ENCODE data around the gene FGF13. TPM values are rescaled to one million over a fixed set of nuclear protein-coding genes. Genes with fewer than 3 reads are reported as not detected.
A peak's percentile ranks its signal among the peaks of the same experiment; 100 is the strongest.

Gene FGF13
- 10 to 100 TPM; 14.2 to 29.8 (median 26.4) TPM for polyA plus RNA-seq (ENCODE audit: insufficient read length in 4 of 4)

DNA sequence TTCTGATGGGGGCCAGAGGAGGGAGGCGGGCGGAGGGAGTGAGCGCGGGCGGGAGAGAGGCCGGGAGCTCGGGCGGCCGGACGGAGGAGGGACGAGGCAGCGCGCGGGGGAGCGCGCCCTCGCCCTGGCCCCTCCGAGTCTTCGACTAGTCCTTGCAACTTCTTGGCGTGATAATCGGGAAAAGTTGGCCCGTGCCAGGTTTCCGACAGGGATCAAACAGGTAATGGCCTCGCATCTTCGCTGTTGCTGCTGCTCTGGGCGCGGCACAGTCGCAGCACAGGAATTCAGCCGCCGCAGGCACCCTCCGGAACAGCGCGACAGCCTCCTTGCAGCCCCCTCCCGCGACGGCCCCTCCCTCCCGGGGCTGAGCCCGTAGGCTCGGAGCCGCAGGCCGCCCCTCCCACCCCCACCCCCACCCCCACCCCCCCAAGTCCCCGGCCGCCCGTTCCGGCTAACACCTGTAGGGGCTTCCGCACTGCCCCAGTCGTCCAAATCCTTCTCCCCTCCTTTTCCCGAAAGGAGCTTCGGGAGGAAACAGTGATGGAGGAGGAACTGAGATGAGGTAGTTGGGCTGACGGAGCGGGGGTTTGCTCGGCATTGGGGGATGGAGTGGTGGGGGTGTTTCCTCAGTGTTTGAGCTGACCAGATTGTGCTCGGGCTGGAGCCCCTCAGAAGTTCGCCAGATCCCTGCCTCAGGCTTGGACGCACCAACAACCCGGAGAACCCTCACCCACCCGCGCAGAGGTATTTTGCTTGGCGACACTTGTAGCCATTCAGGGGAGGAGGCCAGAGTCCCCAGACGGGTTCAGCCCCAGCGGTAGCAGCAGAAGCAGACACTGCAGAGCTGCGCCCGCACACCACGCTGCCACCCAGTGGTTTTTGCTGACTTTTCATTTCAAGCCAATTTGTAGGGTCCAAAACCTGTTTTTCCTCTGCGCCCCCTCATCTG, at the start of gene FGF13:
TSS of gene FGF13 (minus strand) at position 319 of the 949 bp plus-strand sequence. CDS start 714 bp downstream, outside the sequence.
- DNase-seq (ENCODE audit: low read depth in 4 of 4, low spot score in 3 of 4), result no peak

DNA sequence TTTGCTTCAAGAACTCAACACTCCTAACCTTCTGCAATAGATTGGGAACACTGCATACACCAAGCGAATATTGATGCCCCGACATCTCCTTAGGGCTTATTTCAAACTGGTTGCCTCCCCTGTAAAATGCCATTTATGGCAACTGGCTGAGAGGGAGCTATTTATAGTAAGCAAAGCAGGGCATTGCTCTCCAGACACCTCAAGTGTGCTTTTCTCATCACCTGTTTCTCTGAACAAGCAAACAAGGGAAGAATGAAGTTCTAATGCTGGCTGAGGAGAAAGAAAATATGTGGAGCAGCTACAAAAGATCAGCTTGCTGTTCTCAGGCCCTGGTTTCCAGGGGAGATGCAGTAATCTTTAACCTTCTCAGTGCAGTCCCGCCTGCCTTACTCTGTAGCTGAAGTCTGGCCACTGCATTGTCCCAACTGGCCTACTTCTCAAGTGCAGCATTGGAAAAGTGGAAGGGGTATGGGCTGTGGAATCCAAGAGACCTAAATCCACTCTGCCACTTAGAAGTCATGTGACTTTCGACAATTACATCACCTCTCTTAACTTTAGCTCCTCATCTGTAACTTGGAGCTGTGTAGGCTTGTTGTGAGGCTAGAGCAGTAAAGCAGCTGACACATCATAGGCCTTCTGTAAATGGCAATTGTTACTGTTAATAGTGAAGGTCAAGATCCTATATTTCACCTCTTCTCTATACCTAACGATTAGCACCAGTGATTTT, 47.9 kb upstream of the FGF13 start:
- no peak for DNase-seq (ENCODE audit: low read depth in 4 of 4, low spot score in 3 of 4)

DNA sequence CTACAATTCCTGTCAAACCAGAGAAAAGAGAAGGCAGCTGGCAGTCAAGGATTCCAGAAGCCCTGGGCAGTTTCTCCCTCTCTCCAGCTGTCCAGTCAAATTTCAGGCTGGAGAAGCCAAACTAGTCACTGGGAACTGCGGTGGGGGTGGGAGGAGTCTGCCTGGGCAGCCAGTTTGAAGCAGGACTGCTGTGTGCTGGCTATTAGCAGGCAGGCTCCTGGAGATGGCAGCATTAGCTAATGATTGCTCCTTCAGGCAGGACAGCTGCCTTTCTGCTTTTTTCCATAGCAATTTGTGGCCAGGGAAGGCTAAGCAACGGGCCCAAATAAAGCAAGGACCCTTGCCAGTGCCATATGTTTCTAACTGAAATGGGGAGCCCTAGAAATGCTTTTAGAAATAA, 44.7 kb upstream of the FGF13 start:
- DNase-seq (ENCODE audit: low read depth in 4 of 4, low spot score in 3 of 4), result peak in 1 of 4 donors; percentile 17

DNA sequence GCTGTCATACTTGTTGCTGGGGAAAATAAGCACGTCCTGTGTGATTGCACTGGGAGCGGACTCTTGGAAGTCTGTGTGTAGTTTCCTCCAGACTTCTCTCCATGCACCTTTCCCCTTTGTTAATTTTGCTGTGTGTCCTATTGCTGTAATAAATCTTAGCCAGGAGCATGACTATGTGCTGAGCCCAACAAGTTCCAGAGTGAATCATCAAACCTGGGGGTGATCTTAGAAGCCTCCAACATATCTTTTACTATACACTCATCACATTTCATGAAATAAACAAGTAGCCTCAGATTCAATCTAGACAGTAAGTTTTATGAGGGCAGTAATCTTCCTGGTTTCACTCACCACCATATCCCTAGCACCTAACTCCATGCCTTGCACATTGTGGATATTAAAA, 43.3 kb upstream of the FGF13 start:
- DNase-seq (ENCODE audit: low read depth in 4 of 4, low spot score in 3 of 4), result no peak

DNA sequence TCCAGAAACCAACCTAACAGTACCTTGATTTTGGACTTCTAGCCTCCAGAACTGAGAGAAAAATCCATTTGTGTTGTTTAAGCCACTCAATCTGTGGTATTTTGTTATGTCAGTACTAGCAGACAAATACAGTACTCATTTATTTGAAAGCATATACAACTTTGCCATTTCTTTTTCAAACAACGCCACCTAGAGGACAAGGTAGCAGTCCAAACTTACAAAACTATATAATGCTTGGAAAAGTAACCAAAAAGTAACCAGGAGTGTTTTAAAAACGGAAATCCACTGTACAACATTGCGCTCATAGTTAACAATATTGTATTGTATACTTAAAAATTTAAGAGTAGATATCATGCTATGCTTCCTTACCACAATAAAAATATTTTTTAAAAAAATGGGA, 37.0 kb upstream of the FGF13 start:
- DNase-seq (ENCODE audit: low read depth in 4 of 4, low spot score in 3 of 4), result no peak

DNA sequence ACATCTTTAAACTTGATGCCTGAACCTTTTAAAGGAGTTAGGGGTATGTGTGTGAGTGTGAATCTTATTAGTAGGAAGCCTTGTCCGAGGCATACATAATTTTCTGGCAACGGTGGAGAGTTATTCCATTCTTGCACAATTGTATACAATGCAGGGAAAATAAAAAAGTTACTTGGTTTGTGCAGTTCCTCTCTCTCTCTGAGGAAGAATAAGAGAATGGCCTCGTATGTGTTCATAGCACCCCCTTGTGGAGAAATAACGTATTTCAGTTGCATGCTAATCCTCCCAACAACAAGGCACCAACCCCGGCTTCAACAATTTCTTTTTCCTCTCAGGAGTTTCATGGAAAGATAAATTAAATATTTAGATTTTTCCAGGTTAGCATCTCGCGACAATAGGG, 33.7 kb upstream of the FGF13 start:
- DNase-seq (ENCODE audit: low read depth in 4 of 4, low spot score in 3 of 4), result peak in 1 of 4 donors; percentile 19

- DNase-seq (ENCODE audit: low read depth in 4 of 4, low spot score in 3 of 4), result no peak
These were observed 30.7 kb upstream of the FGF13 start for GRCh38 chrX:138742217-138742616.

DNA sequence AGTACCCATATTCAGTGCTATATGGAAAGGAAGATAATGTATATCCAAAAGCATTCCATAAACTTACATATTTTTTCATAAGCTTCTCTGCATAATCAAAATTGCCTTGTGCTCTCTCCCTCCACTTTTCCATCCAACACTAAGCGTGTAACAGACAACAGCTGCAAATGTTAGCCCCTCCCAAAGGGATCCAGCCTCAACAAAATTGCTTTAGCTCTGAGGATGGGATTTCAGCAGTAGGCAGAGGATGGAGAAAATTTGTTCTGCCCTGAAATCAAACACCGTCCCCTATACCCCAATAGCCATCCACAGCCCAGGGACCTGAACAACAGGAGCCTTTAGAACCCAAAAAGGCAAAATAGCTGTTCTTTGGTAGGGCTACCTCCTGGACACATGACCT, 28.8 kb upstream of the FGF13 start:
- DNase-seq (ENCODE audit: low read depth in 4 of 4, low spot score in 3 of 4), result no peak

DNA sequence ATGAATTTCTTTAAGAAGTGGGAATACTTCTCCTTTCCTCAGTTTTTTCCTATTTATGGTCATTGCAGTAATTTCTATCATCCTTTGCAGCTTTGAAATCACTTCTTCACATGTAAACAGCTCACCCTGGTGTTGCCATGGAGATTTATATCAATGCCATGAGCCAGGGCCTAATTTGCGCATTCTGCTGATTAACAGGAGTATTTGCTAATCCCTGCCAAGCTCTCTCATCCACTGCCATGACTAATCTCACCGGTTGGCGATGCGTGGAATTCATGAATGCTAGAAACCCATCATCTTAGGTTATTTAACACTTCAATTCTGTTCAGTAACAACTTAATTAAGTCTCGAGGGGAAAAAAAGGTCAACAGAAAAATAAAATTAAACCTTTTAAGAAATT, 11.8 kb upstream of the FGF13 start:
- no peak for DNase-seq (ENCODE audit: low read depth in 4 of 4, low spot score in 3 of 4)

- no peak for DNase-seq (ENCODE audit: low read depth in 4 of 4, low spot score in 3 of 4)
These were observed 7.9 kb upstream of the FGF13 start for GRCh38 chrX:138719396-138719795.

DNA sequence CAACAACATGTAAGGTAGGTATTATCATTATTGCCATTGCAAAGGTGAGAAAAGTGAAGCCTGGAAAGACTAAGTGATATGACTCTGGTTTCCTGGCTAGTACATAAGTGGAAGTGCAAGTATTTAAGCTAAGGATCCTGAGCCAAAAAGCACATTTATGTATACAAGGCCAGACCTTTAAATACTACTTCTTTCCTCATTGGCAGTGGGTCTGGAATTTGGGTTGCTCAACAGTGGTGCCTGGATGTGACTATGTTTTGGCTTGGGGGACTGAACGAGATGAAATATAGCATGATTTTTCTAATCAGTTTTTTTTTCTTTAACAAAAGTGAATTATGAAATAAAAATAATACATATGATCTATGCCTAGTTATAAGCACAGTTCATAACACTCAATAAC, 7.4 kb upstream of the FGF13 start:
- DNase-seq (ENCODE audit: low read depth in 4 of 4, low spot score in 3 of 4), result no peak

GRCh38 chrX:138710866-138711341, 613 bp downstream of the FGF13 start:
- DNase-seq (ENCODE audit: low read depth in 4 of 4, low spot score in 3 of 4), result no peak

DNA sequence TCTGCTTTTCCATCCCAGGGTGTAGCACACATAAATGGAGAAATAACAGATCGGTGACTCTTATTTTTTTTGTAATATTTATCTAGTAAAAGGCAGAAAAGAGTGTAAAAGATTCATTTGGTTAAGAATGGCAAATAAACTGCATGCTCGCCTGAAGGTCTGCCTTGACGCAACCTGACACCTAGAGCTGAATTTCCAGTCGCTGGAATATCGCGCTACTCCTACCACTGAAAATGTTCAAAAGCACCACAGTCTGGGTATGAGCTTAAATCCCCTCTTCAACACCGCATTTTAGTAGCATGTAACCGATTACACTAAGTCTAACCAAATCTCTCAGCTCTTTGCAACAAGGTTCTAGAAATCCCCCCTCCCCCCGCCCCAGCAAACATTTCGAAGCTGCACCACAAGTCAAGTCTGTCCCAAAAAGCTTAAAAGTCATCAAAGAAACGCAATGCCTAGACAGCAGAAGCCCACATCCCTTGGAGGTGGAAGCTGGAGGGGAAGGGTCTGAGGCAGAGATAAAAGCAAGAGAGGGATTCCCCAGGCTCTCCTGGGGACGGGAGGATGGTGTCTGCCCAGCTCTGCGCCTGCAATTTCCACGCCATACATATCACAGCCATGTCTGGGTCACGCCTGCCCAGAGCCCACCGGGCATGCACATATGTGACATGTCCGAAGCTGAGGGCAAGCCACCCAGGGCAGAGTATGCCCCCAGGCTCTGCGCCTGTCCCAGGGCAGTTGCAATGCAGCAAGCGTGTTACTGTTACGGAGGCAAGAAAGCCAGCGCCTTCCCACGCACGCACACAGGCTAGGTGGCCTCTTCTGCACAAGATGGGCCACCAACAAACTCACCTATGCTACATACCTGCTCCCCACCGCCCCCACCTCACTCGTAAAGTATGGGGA, 1.4 kb downstream of the FGF13 start:
- DNase-seq (ENCODE audit: low read depth in 4 of 4, low spot score in 3 of 4), result no peak

DNA sequence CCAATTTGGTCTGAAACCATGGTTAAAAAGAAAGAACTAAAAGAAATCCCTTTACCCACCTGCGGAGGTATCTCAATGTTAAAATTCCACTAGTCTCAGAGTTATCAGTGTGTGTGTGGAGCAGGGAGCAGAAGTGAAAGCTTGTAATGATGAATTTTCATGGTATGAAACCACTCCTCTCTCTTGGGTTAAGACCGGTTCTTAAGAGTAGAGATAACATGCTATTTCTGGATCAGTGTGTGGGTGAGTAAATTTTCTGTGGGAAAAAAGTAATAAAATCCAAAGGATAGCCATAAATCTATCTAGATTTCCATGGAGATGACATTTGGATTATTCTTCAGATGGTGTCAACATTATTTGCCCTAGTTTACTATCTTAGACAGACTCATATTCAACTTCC, 3.2 kb downstream of the FGF13 start:
- DNase-seq (ENCODE audit: low read depth in 4 of 4, low spot score in 3 of 4), result no peak

DNA sequence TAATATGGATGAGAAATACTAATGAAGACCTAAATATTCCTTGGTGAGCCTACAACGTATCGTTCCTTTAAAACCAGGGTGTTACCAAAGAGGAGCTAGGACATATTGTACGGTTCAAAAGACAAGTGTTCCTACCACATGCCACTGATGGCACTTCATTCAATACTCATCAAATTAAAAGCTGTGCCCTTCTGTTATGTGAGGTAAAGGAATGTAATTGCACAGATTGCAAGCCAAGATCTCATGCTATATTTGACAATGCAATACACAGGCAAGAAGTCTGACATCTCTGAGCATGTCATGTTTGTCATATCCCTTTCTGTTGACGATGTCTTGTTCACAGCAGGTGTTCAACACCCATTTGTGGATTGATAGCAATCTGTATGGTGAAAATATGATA, 6.9 kb downstream of the FGF13 start:
- no peak for DNase-seq (ENCODE audit: low read depth in 4 of 4, low spot score in 3 of 4)

DNA sequence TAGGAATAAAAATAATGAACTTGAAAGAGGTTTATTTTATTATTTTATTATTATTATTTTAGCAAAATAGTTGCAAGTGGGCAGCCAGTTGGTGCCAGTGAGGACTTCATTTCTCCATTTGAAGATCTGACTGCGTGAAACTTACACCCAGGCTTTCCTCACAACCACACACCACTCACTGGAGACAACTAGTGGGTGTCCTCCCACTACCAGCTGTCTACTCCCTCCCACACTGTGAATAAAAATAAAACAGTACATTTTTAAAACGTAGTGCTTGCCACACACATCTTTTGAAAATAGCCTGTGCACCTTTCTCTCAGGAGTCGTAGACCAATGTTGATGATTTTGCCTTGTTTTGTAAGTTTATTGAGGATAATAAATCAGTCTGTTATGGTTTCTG, 7.4 kb downstream of the FGF13 start:
- DNase-seq (ENCODE audit: low read depth in 4 of 4, low spot score in 3 of 4), result no peak

GRCh38 chrX:138692591-138692990, 18.9 kb downstream of the FGF13 start:
- DNase-seq (ENCODE audit: low read depth in 4 of 4, low spot score in 3 of 4), result no peak

GRCh38 chrX:138691186-138691585, 20.3 kb downstream of the FGF13 start:
- no peak for DNase-seq (ENCODE audit: low read depth in 4 of 4, low spot score in 3 of 4)

- no peak for DNase-seq (ENCODE audit: low read depth in 4 of 4, low spot score in 3 of 4)
These were observed 20.9 kb downstream of the FGF13 start for GRCh38 chrX:138690591-138690990.

- no peak for DNase-seq (ENCODE audit: low read depth in 4 of 4, low spot score in 3 of 4)
These were observed 27.9 kb downstream of the FGF13 start for GRCh38 chrX:138683600-138683999.

DNA sequence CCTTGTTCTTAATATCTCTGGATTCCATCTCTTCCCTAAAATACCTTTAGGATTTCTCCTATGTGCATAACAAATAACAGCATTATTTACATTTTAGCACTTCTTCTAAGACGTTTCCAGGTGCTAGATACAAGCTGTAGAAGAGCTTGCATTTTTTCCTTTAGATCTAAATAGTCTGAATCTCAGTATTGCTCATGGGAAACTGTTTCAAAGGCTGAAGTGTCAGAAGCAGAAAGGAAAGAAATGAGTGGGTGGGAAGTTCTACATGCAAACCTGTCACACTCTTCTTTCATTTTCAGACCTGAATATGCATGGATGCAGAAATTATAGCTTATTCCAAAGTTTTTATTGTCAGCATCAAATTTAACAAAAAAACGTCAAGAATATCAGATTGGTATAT, 41.8 kb downstream of the FGF13 start:
- DNase-seq (ENCODE audit: low read depth in 4 of 4, low spot score in 3 of 4), result no peak

Data from left renal pelvis (tissue), 4 donors.